ENCODE measurements around the gene TMEM259. TPM values are rescaled to one million over a fixed set of nuclear protein-coding genes. Genes with fewer than 3 reads are reported as not detected.

Gene TMEM259
- total and polyA plus RNA-seq, 8 donors: 74.2 to 154 (median 101) TPM

DNA sequence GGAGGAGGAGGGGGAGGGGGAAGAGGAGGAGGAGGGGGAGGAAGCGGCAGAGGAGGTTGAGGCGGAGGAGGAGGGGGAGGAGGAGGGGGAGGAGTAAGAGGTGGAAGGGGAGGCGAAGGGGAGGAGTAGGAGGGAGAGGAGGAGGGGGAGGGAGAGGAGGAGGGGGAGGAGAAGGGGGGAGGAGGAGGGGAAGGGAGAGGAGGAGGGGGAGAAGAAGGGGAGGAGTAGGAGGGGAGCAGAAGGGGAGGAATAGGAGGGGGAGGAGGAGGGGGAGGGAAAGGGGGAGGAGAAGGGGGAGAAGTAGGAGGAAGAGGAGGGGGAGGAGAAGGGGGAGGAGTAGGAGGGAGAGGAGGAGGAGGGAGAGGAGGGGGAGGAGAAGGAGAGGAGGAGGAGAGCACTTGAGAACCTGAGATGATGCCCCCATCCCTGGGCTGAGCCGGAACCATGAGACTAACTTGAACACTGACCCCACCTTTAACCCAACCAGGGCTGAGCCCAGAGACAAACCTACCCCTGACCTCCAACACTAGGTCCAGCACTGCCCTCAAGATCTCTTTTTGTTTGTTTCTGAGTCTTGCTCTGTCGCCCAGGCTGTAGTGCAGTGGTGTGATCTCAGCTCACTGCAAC, 31.5 kb upstream of the TMEM259 start:
- Histone ChIP-seq H3K36me3 (peaks cover 0 to 40% of the 10 kb centered on the region in 2 donors), H3K4me3 (no peak overlapping the region), H3K27me3 (no peaks in the 10 kb centered on the region), H3K4me1 (no peaks in the 10 kb centered on the region), H3K27ac (no peak overlapping the region), H3K9me3 (peaks cover 0 to 13% of the 10 kb centered on the region in 2 donors)
- TF ChIP-seq, protein P1, sequence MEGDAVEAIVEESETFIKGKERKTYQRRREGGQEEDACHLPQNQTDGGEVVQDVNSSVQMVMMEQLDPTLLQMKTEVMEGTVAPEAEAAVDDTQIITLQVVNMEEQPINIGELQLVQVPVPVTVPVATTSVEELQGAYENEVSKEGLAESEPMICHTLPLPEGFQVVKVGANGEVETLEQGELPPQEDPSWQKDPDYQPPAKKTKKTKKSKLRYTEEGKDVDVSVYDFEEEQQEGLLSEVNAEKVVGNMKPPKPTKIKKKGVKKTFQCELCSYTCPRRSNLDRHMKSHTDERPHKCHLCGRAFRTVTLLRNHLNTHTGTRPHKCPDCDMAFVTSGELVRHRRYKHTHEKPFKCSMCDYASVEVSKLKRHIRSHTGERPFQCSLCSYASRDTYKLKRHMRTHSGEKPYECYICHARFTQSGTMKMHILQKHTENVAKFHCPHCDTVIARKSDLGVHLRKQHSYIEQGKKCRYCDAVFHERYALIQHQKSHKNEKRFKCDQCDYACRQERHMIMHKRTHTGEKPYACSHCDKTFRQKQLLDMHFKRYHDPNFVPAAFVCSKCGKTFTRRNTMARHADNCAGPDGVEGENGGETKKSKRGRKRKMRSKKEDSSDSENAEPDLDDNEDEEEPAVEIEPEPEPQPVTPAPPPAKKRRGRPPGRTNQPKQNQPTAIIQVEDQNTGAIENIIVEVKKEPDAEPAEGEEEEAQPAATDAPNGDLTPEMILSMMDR (IDR thresholded peaks at IDR 0.05): no peak
- ATAC-seq: no peak
- DNase-seq: no peak
- intact Hi-C loops (cut with DNase I): no loop called here

DNA sequence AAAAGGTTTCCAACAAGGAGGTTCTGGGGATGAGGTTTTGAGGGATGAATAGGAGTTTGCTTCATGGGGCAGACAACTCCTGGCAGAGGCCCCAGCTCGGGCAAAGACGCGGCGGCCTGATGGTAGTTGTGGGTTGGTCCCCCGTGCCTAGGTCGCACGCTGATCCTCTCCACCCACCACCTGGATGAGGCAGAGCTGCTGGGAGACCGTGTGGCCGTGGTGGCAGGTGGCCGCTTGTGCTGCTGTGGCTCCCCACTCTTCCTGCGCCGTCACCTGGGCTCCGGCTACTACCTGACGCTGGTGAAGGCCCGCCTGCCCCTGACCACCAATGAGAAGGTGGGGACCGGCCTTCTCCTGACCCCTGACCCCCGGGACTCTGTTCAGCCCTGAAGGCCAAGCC, 30.9 kb upstream of the TMEM259 start:
- no peak for ATAC-seq
- H3K4me3 ChIP-seq: no peak overlapping the region
- peaks cover 0 to 40% of the 10 kb centered on the region in 2 donors for H3K36me3 ChIP-seq
- TF ChIP-seq, protein P1 (IDR thresholded peaks at IDR 0.05): no peak
- H3K27me3 ChIP-seq: no peaks in the 10 kb centered on the region
- peaks cover 0 to 6% of the 10 kb centered on the region in 2 donors for H3K9me3 ChIP-seq
- peak in 1 of 4 donors; percentile 59 for DNase-seq
- no peak overlapping the region for H3K27ac ChIP-seq
- no peaks in the 10 kb centered on the region for H3K4me1 ChIP-seq
- intact Hi-C loops (cut with DNase I): no loop called here

DNA sequence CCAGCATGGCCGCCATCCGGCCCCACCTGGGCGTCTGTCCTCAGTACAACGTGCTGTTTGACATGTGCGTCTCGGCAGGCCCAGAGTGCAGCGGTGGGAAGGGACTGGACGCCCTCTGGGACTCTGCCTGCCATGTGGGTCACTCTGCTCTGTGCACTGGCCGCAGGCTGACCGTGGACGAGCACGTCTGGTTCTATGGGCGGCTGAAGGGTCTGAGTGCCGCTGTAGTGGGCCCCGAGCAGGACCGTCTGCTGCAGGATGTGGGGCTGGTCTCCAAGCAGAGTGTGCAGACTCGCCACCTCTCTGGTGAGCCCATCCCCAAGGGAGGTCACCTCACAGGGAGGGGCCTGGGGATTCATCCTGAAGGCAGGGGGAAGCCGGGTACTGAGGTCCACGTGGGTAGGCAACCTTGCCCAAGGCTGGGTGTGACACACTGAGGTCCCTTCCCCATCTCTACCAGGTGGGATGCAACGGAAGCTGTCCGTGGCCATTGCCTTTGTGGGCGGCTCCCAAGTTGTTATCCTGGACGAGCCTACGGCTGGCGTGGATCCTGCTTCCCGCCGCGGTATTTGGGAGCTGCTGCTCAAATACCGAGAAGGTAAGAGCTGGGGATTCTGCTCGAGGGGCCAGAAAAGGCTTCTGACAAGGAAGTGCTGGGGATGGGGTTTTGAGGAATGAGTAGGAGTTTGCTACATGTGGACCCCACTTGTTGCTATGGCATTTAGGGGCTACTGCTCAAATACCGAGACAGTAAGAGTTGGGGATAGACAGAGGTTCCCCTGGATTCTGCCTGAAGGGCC, 30.3 kb upstream of the TMEM259 start:
- ATAC-seq: no peak

DNA sequence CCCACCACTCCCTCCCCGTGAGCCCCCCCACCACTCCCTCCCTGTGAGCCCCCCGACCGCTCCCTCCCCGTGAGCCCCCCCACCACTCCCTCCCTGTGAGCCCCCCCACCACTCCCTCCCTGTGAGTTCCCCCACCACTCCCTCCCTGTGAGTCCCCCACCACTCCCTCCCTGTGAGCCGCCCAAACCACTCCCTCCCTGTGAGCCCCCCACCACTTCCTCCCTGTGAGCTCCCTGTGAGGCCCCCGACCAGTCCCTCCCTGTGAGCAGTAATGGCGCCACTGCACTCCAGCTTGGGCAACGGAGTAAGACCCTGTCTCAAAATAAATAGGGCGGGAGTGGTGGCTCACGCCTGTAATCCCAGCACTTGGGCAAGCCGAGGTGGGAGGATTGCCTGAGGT, 28.9 kb upstream of the TMEM259 start:
- no peaks in the 10 kb centered on the region for H3K4me1 ChIP-seq
- H3K36me3 ChIP-seq: peaks cover 0 to 37% of the 10 kb centered on the region in 2 donors
- H3K9me3 ChIP-seq: no peaks in the 10 kb centered on the region
- ATAC-seq (no peak), DNase-seq (no peak)
- no peak overlapping the region for H3K27ac ChIP-seq
- TF ChIP-seq, protein P1 (IDR thresholded peaks at IDR 0.05): no peak
- no peaks in the 10 kb centered on the region for H3K27me3 ChIP-seq
- intact Hi-C loops (cut with DNase I): no loop called here
- no peak overlapping the region for H3K4me3 ChIP-seq

More for the DNA sequence above, 30.3 kb upstream of the TMEM259 start:
- peaks cover 0 to 40% of the 10 kb centered on the region in 2 donors for H3K36me3 ChIP-seq
- H3K4me1 ChIP-seq: no peaks in the 10 kb centered on the region
- intact Hi-C loops (cut with DNase I): no loop called here
- DNase-seq: peak in 1 of 4 donors; percentile 51
- H3K27ac ChIP-seq: no peak overlapping the region
- TF ChIP-seq, protein P1 (IDR thresholded peaks at IDR 0.05): no peak
- H3K4me3 ChIP-seq: no peak overlapping the region
- peaks cover 0 to 2% of the 10 kb centered on the region in 2 donors for H3K9me3 ChIP-seq
- H3K27me3 ChIP-seq: no peaks in the 10 kb centered on the region

DNA sequence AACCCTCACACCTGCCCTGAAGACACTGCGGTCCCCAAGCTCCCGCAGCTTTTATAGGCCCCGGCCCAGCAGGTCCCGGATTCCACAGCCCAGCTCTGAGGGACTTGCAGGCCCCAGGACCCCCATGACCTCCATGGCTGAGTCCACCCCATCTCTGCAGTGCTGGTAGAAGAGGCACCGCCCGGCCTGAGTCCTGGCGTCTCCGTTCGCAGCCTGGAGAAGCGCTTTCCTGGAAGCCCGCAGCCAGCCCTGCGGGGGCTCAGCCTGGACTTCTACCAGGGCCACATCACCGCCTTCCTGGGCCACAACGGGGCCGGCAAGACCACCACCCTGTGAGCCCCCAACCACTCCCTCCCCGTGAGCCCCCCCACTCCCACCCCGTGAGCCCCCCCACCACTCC, 28.2 kb upstream of the TMEM259 start:
- Histone ChIP-seq H3K36me3 (peaks cover 0 to 37% of the 10 kb centered on the region in 2 donors), H3K27ac (no peak overlapping the region), H3K4me1 (no peaks in the 10 kb centered on the region), H3K27me3 (no peaks in the 10 kb centered on the region), H3K9me3 (no peaks in the 10 kb centered on the region), H3K4me3 (no peak overlapping the region)
- TF ChIP-seq, protein P1 (IDR thresholded peaks at IDR 0.05): no peak
- DNase-seq (peak in 1 of 4 donors; percentile 39), ATAC-seq (no peak)
- intact Hi-C loops (cut with DNase I): no loop called here
